Measurements from ENCODE around the gene IGFBP3. TPM values are rescaled to one million over a fixed set of nuclear protein-coding genes. Genes with fewer than 3 reads are reported as not detected.

Gene IGFBP3
- total RNA-seq, 1 donor from 2014 or later: 40.2 TPM

DNA sequence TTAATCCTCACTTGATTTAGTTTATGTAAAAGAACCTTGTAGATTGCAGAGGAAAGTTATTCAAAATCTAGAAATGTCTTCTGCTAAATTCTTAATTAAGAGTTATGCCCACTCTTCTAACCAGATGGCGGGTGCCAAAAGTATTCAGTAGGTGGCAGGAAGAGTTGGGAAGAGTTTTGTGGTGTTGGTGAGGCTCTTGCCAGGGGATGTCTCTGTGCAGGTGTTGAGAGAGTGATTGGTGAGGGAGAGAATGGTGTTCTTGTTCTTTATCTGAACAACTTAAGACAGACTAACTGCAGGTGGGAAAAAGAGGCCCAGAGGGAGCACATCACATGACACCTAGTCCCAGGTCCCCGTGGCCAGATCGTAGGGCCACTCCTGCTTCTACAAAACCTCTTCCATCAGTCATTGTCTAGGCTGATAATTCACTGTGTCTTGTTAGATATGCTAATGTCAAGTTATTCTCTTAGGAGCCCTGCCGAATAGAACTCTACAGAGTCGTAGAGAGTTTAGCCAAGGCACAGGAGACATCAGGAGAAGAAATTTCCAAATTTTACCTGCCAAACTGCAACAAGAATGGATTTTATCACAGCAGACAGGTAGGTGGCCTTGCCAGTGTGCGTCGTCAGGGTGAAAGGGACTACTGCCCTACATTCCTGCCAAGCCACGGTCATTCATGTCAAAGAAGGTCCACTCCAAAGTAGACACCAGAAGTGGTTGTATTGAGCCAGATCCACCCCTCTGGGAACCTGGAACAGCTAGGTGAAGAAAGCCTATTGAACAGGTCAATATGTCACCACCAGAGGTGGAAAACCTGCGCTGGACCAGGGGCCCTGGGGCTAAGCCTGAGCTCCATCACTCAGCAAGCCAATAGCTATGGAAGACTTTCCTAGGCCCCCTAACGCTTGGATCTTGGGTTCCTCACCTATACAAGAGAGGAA is 29.3 kb downstream of the IGFBP3 start:
- no peak for DNase-seq (ENCODE audit: low read depth, low spot score)
- no peaks in the 10 kb centered on the region for H3K9me3 Mint-ChIP-seq
- H3K27me3 Mint-ChIP-seq (ENCODE audit: low read depth): peaks cover 64% of the 10 kb centered on the region
- H3K4me3 Mint-ChIP-seq: no peak overlapping the region
- TF ChIP-seq, protein P1, sequence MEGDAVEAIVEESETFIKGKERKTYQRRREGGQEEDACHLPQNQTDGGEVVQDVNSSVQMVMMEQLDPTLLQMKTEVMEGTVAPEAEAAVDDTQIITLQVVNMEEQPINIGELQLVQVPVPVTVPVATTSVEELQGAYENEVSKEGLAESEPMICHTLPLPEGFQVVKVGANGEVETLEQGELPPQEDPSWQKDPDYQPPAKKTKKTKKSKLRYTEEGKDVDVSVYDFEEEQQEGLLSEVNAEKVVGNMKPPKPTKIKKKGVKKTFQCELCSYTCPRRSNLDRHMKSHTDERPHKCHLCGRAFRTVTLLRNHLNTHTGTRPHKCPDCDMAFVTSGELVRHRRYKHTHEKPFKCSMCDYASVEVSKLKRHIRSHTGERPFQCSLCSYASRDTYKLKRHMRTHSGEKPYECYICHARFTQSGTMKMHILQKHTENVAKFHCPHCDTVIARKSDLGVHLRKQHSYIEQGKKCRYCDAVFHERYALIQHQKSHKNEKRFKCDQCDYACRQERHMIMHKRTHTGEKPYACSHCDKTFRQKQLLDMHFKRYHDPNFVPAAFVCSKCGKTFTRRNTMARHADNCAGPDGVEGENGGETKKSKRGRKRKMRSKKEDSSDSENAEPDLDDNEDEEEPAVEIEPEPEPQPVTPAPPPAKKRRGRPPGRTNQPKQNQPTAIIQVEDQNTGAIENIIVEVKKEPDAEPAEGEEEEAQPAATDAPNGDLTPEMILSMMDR (conservative IDR thresholded peaks at IDR 0.05): peak; percentile 9
- H3K4me1 Mint-ChIP-seq: peaks cover 6% of the 10 kb centered on the region
- no peak overlapping the region for H3K27ac Mint-ChIP-seq (ENCODE audit: unreplicated experiment)
- no peaks in the 10 kb centered on the region for H3K36me3 Mint-ChIP-seq (ENCODE audit: low read depth)

DNA sequence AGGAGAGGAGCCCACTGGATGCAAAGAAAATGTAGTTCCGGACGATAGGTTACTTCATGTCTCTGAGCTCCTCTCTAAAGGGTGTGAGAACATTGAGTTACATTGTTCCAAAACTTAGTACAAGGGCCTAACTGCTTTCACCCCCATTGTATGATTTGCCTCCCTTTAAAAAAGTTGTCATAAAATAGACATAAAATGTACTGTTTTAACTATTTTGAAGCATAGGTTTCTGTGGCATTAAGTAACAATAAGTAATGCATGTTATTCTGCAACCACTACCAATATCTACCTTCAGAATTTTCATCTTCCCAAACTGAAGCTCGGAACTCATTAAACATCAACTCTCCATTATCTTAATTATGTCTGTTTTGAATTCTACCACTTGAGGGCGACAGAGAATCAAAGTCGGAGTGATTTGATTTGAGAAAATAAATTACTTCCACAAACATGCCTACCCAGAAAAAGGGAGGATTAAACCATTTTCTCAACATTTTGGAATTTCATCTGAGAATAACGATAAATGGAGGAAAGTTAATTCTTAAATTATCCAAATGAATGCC is 30.1 kb downstream of the IGFBP3 start:
- no peak overlapping the region for H3K4me3 Mint-ChIP-seq

GRCh38 chr7:45890125-45890901 is 30.8 kb downstream of the IGFBP3 start:
- no peak overlapping the region for H3K4me3 Mint-ChIP-seq
- H3K36me3 Mint-ChIP-seq (ENCODE audit: low read depth): no peaks in the 10 kb centered on the region
- peaks cover 70% of the 10 kb centered on the region for H3K27me3 Mint-ChIP-seq (ENCODE audit: low read depth)
- TF ChIP-seq, protein P1 (conservative IDR thresholded peaks at IDR 0.05): no peak
- DNase-seq (ENCODE audit: low read depth, low spot score): no peak
- H3K27ac Mint-ChIP-seq (ENCODE audit: unreplicated experiment): no peak overlapping the region
- no peaks in the 10 kb centered on the region for H3K9me3 Mint-ChIP-seq
- H3K4me1 Mint-ChIP-seq: peaks cover 6% of the 10 kb centered on the region

More for the DNA sequence above, 30.1 kb downstream of the IGFBP3 start:
- Mint-ChIP-seq H3K9me3 (no peaks in the 10 kb centered on the region), H3K27me3 (ENCODE audit: low read depth) (peaks cover 66% of the 10 kb centered on the region), H3K4me1 (peaks cover 6% of the 10 kb centered on the region), H3K36me3 (ENCODE audit: low read depth) (no peaks in the 10 kb centered on the region), H3K27ac (ENCODE audit: unreplicated experiment) (no peak overlapping the region)
- DNase-seq (ENCODE audit: low read depth, low spot score): no peak
- TF ChIP-seq, protein P1 (conservative IDR thresholded peaks at IDR 0.05): peak; percentile 84

DNA sequence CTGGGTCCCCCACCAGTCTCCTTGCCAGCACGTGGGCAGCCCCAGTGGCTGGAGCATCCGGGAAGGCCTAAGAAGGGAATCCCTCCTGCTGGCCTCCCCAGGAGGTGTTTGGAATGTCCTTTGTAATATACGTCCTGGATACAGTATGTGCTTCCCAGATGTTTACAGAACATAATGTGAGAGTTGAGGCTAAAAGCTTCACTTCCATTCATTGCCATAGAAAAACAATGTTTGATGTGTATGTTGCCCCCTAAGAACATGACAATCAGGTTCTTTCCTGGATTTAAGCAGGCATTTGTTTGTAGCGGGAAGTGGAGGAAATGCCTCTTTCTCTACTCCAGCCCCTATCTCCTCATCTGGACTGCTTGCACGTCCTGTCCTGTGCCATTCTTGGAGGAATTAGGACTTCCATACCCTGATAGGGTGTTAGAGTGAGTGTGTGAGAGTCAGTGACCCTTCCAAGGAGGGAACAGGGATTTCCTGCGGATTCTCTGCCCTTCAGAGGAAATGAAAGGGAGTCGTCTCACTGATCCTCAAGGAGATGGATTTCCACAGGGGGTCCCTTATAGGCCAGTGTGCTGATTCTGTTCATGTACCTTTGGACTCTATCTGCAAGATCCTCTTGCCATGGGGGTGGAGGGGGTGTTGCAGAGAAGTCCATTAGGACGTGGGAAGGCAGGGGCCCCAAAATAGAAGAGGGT is 31.6 kb downstream of the IGFBP3 start:
- TF ChIP-seq, protein P1 (conservative IDR thresholded peaks at IDR 0.05): no peak
- no peaks in the 10 kb centered on the region for H3K9me3 Mint-ChIP-seq
- peak overlapping the region; percentile 45 for H3K4me3 Mint-ChIP-seq
- no peak overlapping the region for H3K27ac Mint-ChIP-seq (ENCODE audit: unreplicated experiment)
- DNase-seq (ENCODE audit: low read depth, low spot score): no peak
- H3K27me3 Mint-ChIP-seq (ENCODE audit: low read depth): peaks cover 70% of the 10 kb centered on the region
- no peaks in the 10 kb centered on the region for H3K36me3 Mint-ChIP-seq (ENCODE audit: low read depth)
- H3K4me1 Mint-ChIP-seq: peaks cover 6% of the 10 kb centered on the region

DNA sequence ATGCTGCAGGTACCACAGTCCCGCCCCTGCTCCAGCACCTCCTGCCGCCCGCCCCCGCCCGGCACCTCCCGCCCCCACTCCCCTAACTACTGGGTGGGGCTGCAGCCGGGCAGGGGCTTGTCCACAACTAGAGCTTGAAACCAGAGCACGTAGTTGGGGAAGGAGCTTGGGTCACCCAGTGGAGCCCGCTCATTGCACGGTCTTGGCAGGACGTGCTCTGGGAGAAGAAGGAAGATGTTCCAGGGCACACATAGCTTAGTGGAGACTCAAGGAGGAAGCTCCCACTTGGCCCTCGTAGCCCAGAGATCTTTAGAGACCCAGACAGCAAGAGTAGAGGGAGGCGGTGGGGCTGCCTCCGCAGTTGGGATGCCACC is 32.1 kb downstream of the IGFBP3 start:
- Mint-ChIP-seq H3K36me3 (ENCODE audit: low read depth) (no peaks in the 10 kb centered on the region), H3K9me3 (no peaks in the 10 kb centered on the region), H3K4me1 (peaks cover 6% of the 10 kb centered on the region), H3K27me3 (ENCODE audit: low read depth) (peaks cover 68% of the 10 kb centered on the region), H3K4me3 (peak overlapping the region; percentile 32), H3K27ac (ENCODE audit: unreplicated experiment) (no peak overlapping the region)
- no peak for DNase-seq (ENCODE audit: low read depth, low spot score)
- TF ChIP-seq, protein P1 (conservative IDR thresholded peaks at IDR 0.05): no peak
